Lower leg skin (tissue), 3 donors: ENCODE data around the gene BARD1.

Experiments
- POLR2A ChIP-seq, 2 donors: fragments of 450-650 bp; IDR thresholded peaks; one replicate each; pipeline ENCODE4 v1.6.1; 2016 to 2017; ENCODE audit warnings: antibody characterized with exemption in 2 of 2, mild to moderate bottlenecking in 1 of 2, moderate library complexity in 1 of 2
- TF ChIP-seq, protein P1 (sequence below), 3 donors: fragments of 450-650 bp; IDR thresholded peaks; one replicate each; pipeline ENCODE4 v1.5.1; 2016; ENCODE audit warnings: antibody characterized with exemption in 3 of 3, mild to moderate bottlenecking in 3 of 3, moderate library complexity in 2 of 3

DNA sequence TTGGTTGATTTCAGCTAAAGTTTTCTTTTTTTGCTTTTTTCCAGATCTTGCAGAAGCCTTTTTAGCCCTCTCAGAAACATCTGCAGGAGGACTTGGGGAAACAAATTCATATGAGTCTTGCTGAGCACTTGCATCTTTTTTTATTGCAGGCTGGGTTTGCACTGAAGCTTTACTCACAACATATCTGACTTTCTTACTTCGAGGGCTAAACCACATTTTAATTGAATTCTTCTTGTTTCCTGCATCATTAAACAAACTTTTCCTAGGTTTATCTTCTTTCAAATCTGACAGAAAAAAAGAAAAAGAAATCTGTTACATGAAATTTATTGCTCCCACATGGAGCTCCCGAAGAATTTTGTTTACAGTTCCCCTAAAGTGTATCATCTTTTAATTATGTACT, 28.3 kb downstream of the BARD1 start:
- TF ChIP-seq POLR2A (IDR thresholded peaks at IDR 0.05) = no peak
- TF ChIP-seq, protein P1, sequence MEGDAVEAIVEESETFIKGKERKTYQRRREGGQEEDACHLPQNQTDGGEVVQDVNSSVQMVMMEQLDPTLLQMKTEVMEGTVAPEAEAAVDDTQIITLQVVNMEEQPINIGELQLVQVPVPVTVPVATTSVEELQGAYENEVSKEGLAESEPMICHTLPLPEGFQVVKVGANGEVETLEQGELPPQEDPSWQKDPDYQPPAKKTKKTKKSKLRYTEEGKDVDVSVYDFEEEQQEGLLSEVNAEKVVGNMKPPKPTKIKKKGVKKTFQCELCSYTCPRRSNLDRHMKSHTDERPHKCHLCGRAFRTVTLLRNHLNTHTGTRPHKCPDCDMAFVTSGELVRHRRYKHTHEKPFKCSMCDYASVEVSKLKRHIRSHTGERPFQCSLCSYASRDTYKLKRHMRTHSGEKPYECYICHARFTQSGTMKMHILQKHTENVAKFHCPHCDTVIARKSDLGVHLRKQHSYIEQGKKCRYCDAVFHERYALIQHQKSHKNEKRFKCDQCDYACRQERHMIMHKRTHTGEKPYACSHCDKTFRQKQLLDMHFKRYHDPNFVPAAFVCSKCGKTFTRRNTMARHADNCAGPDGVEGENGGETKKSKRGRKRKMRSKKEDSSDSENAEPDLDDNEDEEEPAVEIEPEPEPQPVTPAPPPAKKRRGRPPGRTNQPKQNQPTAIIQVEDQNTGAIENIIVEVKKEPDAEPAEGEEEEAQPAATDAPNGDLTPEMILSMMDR (IDR thresholded peaks at IDR 0.05) = no peak
